ENCODE data around the gene EIF4E3.

EIF4E3 gene

DNA sequence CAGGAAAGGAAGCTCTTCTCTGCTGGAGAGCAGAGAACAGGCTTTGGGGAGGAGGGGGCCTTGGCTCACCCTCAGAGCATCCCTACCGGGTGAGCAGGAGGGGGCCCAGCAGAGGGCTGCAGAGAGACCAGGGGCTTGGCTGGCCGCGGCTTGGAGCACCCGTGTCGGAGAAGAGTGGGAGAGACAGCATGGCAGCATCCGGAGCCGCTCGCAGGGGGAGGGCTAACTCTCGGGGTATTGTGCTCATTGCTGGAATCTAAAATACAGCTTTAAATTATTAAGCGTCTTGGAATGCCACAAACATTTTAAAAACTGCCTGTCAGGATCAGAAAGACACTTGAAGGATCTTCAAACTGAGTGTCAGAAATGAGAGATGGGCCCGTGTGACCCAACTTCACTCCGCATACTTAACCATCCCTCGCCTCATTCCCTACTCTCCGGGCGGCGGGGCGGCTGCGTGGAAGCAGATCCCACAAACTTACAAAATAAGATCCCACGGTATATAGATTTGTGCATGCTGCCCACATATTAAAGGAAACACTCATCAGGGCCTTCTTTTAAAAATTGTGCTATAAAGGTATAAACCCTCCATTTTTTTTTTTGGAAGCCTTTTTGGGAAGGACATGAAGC, 53.9 kb downstream of the EIF4E3 start:
- no peaks in the 10 kb centered on the region for H4K20me1 ChIP-seq (ENCODE audit: insufficient read depth, low read length)
- H3K36me3 ChIP-seq (replicated peaks; ENCODE audit: insufficient read depth, low read length) = no peaks in the 10 kb centered on the region
- H3K4me1 ChIP-seq (ENCODE audit: low read length) = no peaks in the 10 kb centered on the region
- no peaks in the 10 kb centered on the region for H3K9me2 ChIP-seq (replicated peaks; ENCODE audit: insufficient read depth, low read length)
- no peak for TF ChIP-seq EZH2 (optimal IDR thresholded peaks at IDR 0.05; ENCODE audit: low read depth, low read length)
- TF ChIP-seq EZH2phosphoT487 (IDR thresholded peaks at IDR 0.05; ENCODE audit: low read length) = no peak
- TF ChIP-seq CTCF (IDR thresholded peaks at IDR 0.05; ENCODE audit: low read length) = no peak
- no peaks in the 10 kb centered on the region for H3K27me3 ChIP-seq (replicated peaks; ENCODE audit: insufficient read depth, low read length)
- no peak overlapping the region for H2AFZ ChIP-seq (ENCODE audit: low read length)
- H3F3A ChIP-seq (ENCODE audit: insufficient read depth, low read length) = no peaks in the 10 kb centered on the region
- no peak overlapping the region for H3K9ac ChIP-seq (ENCODE audit: low read length)
- DNase-seq = no peak
- no peaks in the 10 kb centered on the region for H3K9me3 ChIP-seq (replicated peaks; ENCODE audit: insufficient read depth, low read length)
- no peak overlapping the region for H3K4me2 ChIP-seq (ENCODE audit: low read depth, low read length)
- H3K4me3 ChIP-seq (ENCODE audit: low read length) = no peak overlapping the region
- H3K79me2 ChIP-seq (ENCODE audit: low read length) = no peaks in the 10 kb centered on the region
- no peak overlapping the region for H3K27ac ChIP-seq (ENCODE audit: low read length)

DNA sequence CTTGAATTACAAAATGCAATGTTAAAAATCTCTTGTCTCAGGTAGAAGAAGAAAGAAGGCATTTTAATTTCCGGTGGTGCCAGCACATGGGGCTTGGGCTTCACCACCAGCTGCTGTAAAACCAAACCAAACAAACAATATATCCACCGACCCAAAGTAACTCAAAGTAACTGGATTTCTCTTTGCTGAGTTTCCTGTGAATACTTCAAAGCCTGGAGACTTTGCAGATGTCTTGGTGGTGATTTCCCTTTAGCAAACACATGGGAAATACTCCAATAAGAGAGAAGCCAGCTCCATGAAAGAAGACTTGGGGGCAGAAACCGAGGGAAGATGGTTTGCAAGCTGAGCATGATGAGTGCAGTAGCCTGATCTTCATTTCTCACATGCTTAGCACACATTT, 62.6 kb downstream of the EIF4E3 start:
- Histone ChIP-seq H3K27me3 (replicated peaks; ENCODE audit: insufficient read depth, low read length) (no peaks in the 10 kb centered on the region), H3K4me2 (ENCODE audit: low read depth, low read length) (no peak overlapping the region), H3K27ac (ENCODE audit: low read length) (no peak overlapping the region)

DNA sequence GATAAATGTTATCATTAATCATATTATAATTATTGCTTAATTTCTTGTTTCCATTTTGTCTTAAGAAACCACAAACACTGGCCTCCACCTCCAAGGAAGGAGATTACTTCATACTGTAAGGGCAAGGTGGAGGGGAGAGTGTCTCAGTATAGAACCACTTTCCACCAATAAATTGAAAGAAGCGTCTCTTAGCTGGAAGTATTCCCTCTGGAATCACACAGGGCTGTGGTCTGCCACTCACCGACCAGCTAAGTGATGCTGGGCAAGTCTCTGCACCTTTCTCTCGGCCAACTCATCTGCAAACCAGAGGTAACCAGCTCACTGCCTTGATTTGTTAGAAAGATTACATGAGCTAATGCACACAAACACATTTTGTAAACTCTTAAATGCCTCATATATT, 63.1 kb downstream of the EIF4E3 start:
- H3K9me3 ChIP-seq (replicated peaks; ENCODE audit: insufficient read depth, low read length) = no peaks in the 10 kb centered on the region
- no peak overlapping the region for H3K27ac ChIP-seq (ENCODE audit: low read length)
- H3K4me3 ChIP-seq (ENCODE audit: low read length) = no peak overlapping the region
- no peaks in the 10 kb centered on the region for H3F3A ChIP-seq (ENCODE audit: insufficient read depth, low read length)
- H2AFZ ChIP-seq (ENCODE audit: low read length) = no peak overlapping the region
- no peaks in the 10 kb centered on the region for H3K9me2 ChIP-seq (replicated peaks; ENCODE audit: insufficient read depth, low read length)
- no peak overlapping the region for H3K9ac ChIP-seq (ENCODE audit: low read length)
- no peaks in the 10 kb centered on the region for H4K20me1 ChIP-seq (ENCODE audit: insufficient read depth, low read length)
- no peaks in the 10 kb centered on the region for H3K79me2 ChIP-seq (ENCODE audit: low read length)
- TF ChIP-seq CTCF (IDR thresholded peaks at IDR 0.05; ENCODE audit: low read length) (no peak), EZH2phosphoT487 (IDR thresholded peaks at IDR 0.05; ENCODE audit: low read length) (no peak), EZH2 (optimal IDR thresholded peaks at IDR 0.05; ENCODE audit: low read depth, low read length) (no peak)
- H3K36me3 ChIP-seq (replicated peaks; ENCODE audit: insufficient read depth, low read length) = no peaks in the 10 kb centered on the region
- no peaks in the 10 kb centered on the region for H3K27me3 ChIP-seq (replicated peaks; ENCODE audit: insufficient read depth, low read length)
- DNase-seq = no peak
- H3K4me2 ChIP-seq (ENCODE audit: low read depth, low read length) = no peak overlapping the region
- H3K4me1 ChIP-seq (ENCODE audit: low read length) = no peaks in the 10 kb centered on the region

More for the DNA sequence above, 62.6 kb downstream of the EIF4E3 start:
- Histone ChIP-seq H4K20me1 (ENCODE audit: insufficient read depth, low read length) (no peaks in the 10 kb centered on the region), H3K9ac (ENCODE audit: low read length) (no peak overlapping the region), H3K9me2 (replicated peaks; ENCODE audit: insufficient read depth, low read length) (no peaks in the 10 kb centered on the region), H3K36me3 (replicated peaks; ENCODE audit: insufficient read depth, low read length) (no peaks in the 10 kb centered on the region), H2AFZ (ENCODE audit: low read length) (no peak overlapping the region), H3K4me1 (ENCODE audit: low read length) (no peaks in the 10 kb centered on the region), H3K9me3 (replicated peaks; ENCODE audit: insufficient read depth, low read length) (no peaks in the 10 kb centered on the region), H3K4me3 (ENCODE audit: low read length) (no peak overlapping the region), H3F3A (ENCODE audit: insufficient read depth, low read length) (no peaks in the 10 kb centered on the region), H3K79me2 (ENCODE audit: low read length) (no peaks in the 10 kb centered on the region)
- DNase-seq = no peak
- TF ChIP-seq EZH2phosphoT487 (IDR thresholded peaks at IDR 0.05; ENCODE audit: low read length) (no peak), EZH2 (optimal IDR thresholded peaks at IDR 0.05; ENCODE audit: low read depth, low read length) (no peak), CTCF (IDR thresholded peaks at IDR 0.05; ENCODE audit: low read length) (no peak)

Measured in MM.1S (cell line).